Astrocyte (in vitro differentiated cells and primary cell): ENCODE results near the gene MUC4. TPM values are rescaled to one million over a fixed set of nuclear protein-coding genes. Genes with fewer than 3 reads are reported as not detected.

Experiments used
- DNase-seq: peaks from one replicate; pipeline ENCODE4 v3.0.0-alpha.2; 2010; ENCODE audit warnings: low read depth
- FAIRE-seq: peaks from 2 replicates; lab custom pipeline; 2011; peaks lifted over from hg19 to GRCh38; lab: Jason Lieb, UNC
- H2AFZ ChIP-seq: 2 replicates; pipeline ENCODE4 v1.6.0; 2012; ENCODE audit warnings: low read depth, low read length, inconsistent platforms
- H3K27ac ChIP-seq: 2 replicates; pipeline ENCODE4 v1.5.1; 2011; ENCODE audit warnings: low read depth, low read length, inconsistent platforms
- H3K27me3 ChIP-seq: 2 replicates; pipeline ENCODE4 v1.6.0; 2011; ENCODE audit warnings: low read length, inconsistent platforms; ENCODE audit not compliant: insufficient read depth
- H3K36me3 ChIP-seq: 2 replicates; pipeline ENCODE4 v1.5.1; 2011; ENCODE audit warnings: low read length, inconsistent platforms; ENCODE audit not compliant: insufficient read depth
- H3K4me1 ChIP-seq: 2 replicates; pipeline ENCODE4 v1.5.1; 2011; ENCODE audit warnings: low read length, inconsistent platforms; ENCODE audit not compliant: insufficient read depth
- H3K4me2 ChIP-seq: 2 replicates; pipeline ENCODE4 v1.6.0; 2012; ENCODE audit warnings: low read length, inconsistent platforms
- H3K4me3 ChIP-seq: 2 replicates; pipeline ENCODE4 v1.5.1; 2011; ENCODE audit warnings: low read depth, mild to moderate bottlenecking, low read length, inconsistent platforms; ENCODE audit not compliant: insufficient read depth
- H3K79me2 ChIP-seq: 2 replicates; pipeline ENCODE4 v1.6.0; 2012; ENCODE audit warnings: mild to moderate bottlenecking, low read length, inconsistent platforms; ENCODE audit not compliant: insufficient read depth
- H3K9ac ChIP-seq: 2 replicates; pipeline ENCODE4 v1.6.0; 2012; ENCODE audit warnings: mild to moderate bottlenecking, low read length, inconsistent platforms
- H3K9me3 ChIP-seq: 2 replicates; pipeline ENCODE4 v1.5.1; 2012; ENCODE audit warnings: low read depth, mild to moderate bottlenecking, low read length, inconsistent platforms; ENCODE audit not compliant: insufficient read depth
- H4K20me1 ChIP-seq: 2 replicates; pipeline ENCODE4 v1.6.0; 2012; ENCODE audit warnings: low read length, inconsistent platforms; ENCODE audit not compliant: insufficient read depth
- H3K27ac Mint-ChIP-seq: one replicate; pipeline ENCODE4 v1.8.0; 2021; ENCODE audit warnings: mild to moderate bottlenecking, mixed read lengths; ENCODE audit not compliant: unreplicated experiment
- H3K27me3 Mint-ChIP-seq: one replicate; pipeline ENCODE4 v1.8.0; 2021; ENCODE audit warnings: low read depth, mixed read lengths; ENCODE audit not compliant: unreplicated experiment
- H3K36me3 Mint-ChIP-seq: one replicate; pipeline ENCODE4 v1.8.0; 2021; ENCODE audit warnings: low read depth, mixed read lengths; ENCODE audit not compliant: unreplicated experiment
- H3K4me1 Mint-ChIP-seq: one replicate; pipeline ENCODE4 v1.8.0; 2021; ENCODE audit warnings: low read depth, mixed read lengths; ENCODE audit not compliant: unreplicated experiment
- H3K4me3 Mint-ChIP-seq: one replicate; pipeline ENCODE4 v1.8.0; 2021; ENCODE audit warnings: mild to moderate bottlenecking, moderate library complexity, mixed read lengths; ENCODE audit not compliant: unreplicated experiment
- H3K9me3 Mint-ChIP-seq: one replicate; pipeline ENCODE4 v1.8.0; 2021; ENCODE audit warnings: mild to moderate bottlenecking, mixed read lengths; ENCODE audit not compliant: unreplicated experiment
- EZH2 ChIP-seq: IDR thresholded peaks from 2 replicates; pipeline ENCODE4 v1.6.1; 2012; ENCODE audit warnings: mild to moderate bottlenecking, low read length, inconsistent platforms; ENCODE audit not compliant: insufficient read depth
- total RNA-seq: library from RNA; stranded (reverse); gene quantifications from 2 replicates; pipeline ENCODE4 v1.2.1, GENCODE V29; 2021
- TF ChIP-seq, protein P1 (sequence below): IDR thresholded peaks from 2 replicates; pipeline ENCODE4 v1.5.1; 2011; ENCODE audit warnings: low read depth, mild to moderate bottlenecking, inconsistent platforms, low read length, moderate library complexity; ENCODE audit not compliant: insufficient read depth

The MUC4 gene
- total RNA-seq, 1 donor from 2014 or later, result 0.05 TPM

- H3K9me3 ChIP-seq, result no peaks in the 10 kb centered on the region
- Mint-ChIP-seq H3K36me3 (peaks cover 7% of the 10 kb centered on the region), H3K4me3 (no peak overlapping the region), H3K4me1 (no peaks in the 10 kb centered on the region), H3K27ac (peak overlapping the region; percentile 58), H3K9me3 (peaks cover 3% of the 10 kb centered on the region), H3K27me3 (peaks cover 20% of the 10 kb centered on the region)
- H3K4me3 ChIP-seq, result no peak overlapping the region
- H3K9ac ChIP-seq, result no peak overlapping the region
- no peak overlapping the region for H3K4me2 ChIP-seq
- no peak overlapping the region for H2AFZ ChIP-seq
- H3K4me1 ChIP-seq, result no peaks in the 10 kb centered on the region
- no peaks in the 10 kb centered on the region for H3K27me3 ChIP-seq
- no peaks in the 10 kb centered on the region for H4K20me1 ChIP-seq
- no peak overlapping the region for H3K27ac ChIP-seq
- TF ChIP-seq, protein P1, sequence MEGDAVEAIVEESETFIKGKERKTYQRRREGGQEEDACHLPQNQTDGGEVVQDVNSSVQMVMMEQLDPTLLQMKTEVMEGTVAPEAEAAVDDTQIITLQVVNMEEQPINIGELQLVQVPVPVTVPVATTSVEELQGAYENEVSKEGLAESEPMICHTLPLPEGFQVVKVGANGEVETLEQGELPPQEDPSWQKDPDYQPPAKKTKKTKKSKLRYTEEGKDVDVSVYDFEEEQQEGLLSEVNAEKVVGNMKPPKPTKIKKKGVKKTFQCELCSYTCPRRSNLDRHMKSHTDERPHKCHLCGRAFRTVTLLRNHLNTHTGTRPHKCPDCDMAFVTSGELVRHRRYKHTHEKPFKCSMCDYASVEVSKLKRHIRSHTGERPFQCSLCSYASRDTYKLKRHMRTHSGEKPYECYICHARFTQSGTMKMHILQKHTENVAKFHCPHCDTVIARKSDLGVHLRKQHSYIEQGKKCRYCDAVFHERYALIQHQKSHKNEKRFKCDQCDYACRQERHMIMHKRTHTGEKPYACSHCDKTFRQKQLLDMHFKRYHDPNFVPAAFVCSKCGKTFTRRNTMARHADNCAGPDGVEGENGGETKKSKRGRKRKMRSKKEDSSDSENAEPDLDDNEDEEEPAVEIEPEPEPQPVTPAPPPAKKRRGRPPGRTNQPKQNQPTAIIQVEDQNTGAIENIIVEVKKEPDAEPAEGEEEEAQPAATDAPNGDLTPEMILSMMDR, result no peak
- no peak for TF ChIP-seq EZH2
- DNase-seq, result no peak
- no peaks in the 10 kb centered on the region for H3K79me2 ChIP-seq
- FAIRE-seq, result no peak
- no peaks in the 10 kb centered on the region for H3K36me3 ChIP-seq
Measured at GRCh38 chr3:195709676-195710085, 102.0 kb downstream of the MUC4 start.

GRCh38 chr3:195708626-195709481 lies 102.9 kb downstream of the MUC4 start:
- Histone ChIP-seq H3K27me3 (no peaks in the 10 kb centered on the region), H3K4me3 (no peak overlapping the region), H4K20me1 (no peaks in the 10 kb centered on the region), H3K9me3 (no peaks in the 10 kb centered on the region), H3K27ac (no peak overlapping the region), H3K9ac (no peak overlapping the region), H3K36me3 (no peaks in the 10 kb centered on the region), H3K79me2 (no peaks in the 10 kb centered on the region), H3K4me2 (no peak overlapping the region), H3K4me1 (no peaks in the 10 kb centered on the region), H2AFZ (no peak overlapping the region)
- TF ChIP-seq, protein P1, result no peak
- no peak for TF ChIP-seq EZH2
- peaks cover 7% of the 10 kb centered on the region for H3K36me3 Mint-ChIP-seq
- peak overlapping the region; percentile 58 for H3K27ac Mint-ChIP-seq
- FAIRE-seq, result no peak
- H3K4me1 Mint-ChIP-seq, result no peaks in the 10 kb centered on the region
- H3K27me3 Mint-ChIP-seq, result peaks cover 21% of the 10 kb centered on the region
- no peak overlapping the region for H3K4me3 Mint-ChIP-seq
- no peaks in the 10 kb centered on the region for H3K9me3 Mint-ChIP-seq
- DNase-seq, result peak; percentile 31

- H2AFZ ChIP-seq, result no peak overlapping the region
- Mint-ChIP-seq H3K9me3 (no peaks in the 10 kb centered on the region), H3K27me3 (peaks cover 21% of the 10 kb centered on the region), H3K4me3 (no peak overlapping the region), H3K36me3 (peaks cover 7% of the 10 kb centered on the region), H3K27ac (no peak overlapping the region), H3K4me1 (no peaks in the 10 kb centered on the region)
- H3K4me1 ChIP-seq, result no peaks in the 10 kb centered on the region
- H3K27me3 ChIP-seq, result no peaks in the 10 kb centered on the region
- H3K4me2 ChIP-seq, result no peak overlapping the region
- H3K9me3 ChIP-seq, result no peaks in the 10 kb centered on the region
- no peak overlapping the region for H3K27ac ChIP-seq
- no peaks in the 10 kb centered on the region for H3K79me2 ChIP-seq
- FAIRE-seq (no peak), DNase-seq (no peak)
- H4K20me1 ChIP-seq, result no peaks in the 10 kb centered on the region
- TF ChIP-seq, protein P1, result no peak
- no peak for TF ChIP-seq EZH2
- H3K9ac ChIP-seq, result no peak overlapping the region
- H3K4me3 ChIP-seq, result no peak overlapping the region
- no peaks in the 10 kb centered on the region for H3K36me3 ChIP-seq
Measured at GRCh38 chr3:195708061-195708460, 103.7 kb downstream of the MUC4 start.
